Natural killer cell (primary cell): ENCODE results near the gene AADACL4. TPM values are rescaled to one million over a fixed set of nuclear protein-coding genes. Genes with fewer than 3 reads are reported as not detected.

ENCODE experiments used
- ATAC-seq, 3 donors: fragments of 150-1000 bp in 2 of 3; fragments of 200-7000 bp in 1 of 3; cut with Tn5 transposase; 1 replicate in 1 of 3; 2 replicates in 2 of 3; pipeline ENCODE4 v1.10.0; 2021; ENCODE audit warnings: mild to moderate bottlenecking in 2 of 3, moderate library complexity in 2 of 3
- DNase-seq, 2 donors: peaks; one replicate each; pipeline versions ENCODE4 v3.0.0 to v3.0.0-alpha.2; 2013 to 2021; ENCODE audit warnings: mixed read lengths in 1 of 2
- H3K27ac ChIP-seq: one replicate; pipeline ENCODE4 v1.5.1; 2013; ENCODE audit warnings: mild to moderate bottlenecking, low read length
- H3K27me3 ChIP-seq: one replicate; pipeline ENCODE4 v1.6.1; 2013; ENCODE audit warnings: low read length; ENCODE audit not compliant: control insufficient read depth, insufficient read depth
- H3K36me3 ChIP-seq: one replicate; pipeline ENCODE4 v1.6.1; 2013; ENCODE audit warnings: low read length; ENCODE audit not compliant: control insufficient read depth, insufficient read depth
- H3K4me1 ChIP-seq: one replicate; pipeline ENCODE4 v1.6.1; 2013; ENCODE audit warnings: low read length; ENCODE audit not compliant: control insufficient read depth, insufficient read depth
- H3K4me3 ChIP-seq: one replicate; pipeline ENCODE4 v1.5.1; 2013; ENCODE audit warnings: low read length
- H3K9me3 ChIP-seq: one replicate; pipeline ENCODE4 v1.6.1; 2013; ENCODE audit warnings: low read length; ENCODE audit not compliant: control insufficient read depth, insufficient read depth
- H3K27ac Mint-ChIP-seq, 2 donors: one replicate each; pipeline ENCODE4 v1.8.0; 2022; ENCODE audit warnings: mild to moderate bottlenecking in 2 of 2, mixed read lengths in 2 of 2, moderate library complexity in 1 of 2
- H3K27me3 Mint-ChIP-seq, 2 donors: one replicate each; pipeline ENCODE4 v1.8.0; 2022; ENCODE audit warnings: low read depth in 2 of 2, mixed read lengths in 2 of 2
- H3K36me3 Mint-ChIP-seq: one replicate; pipeline ENCODE4 v1.8.0; 2022; ENCODE audit warnings: mixed read lengths
- H3K4me1 Mint-ChIP-seq, 2 donors: one replicate each; pipeline ENCODE4 v1.8.0; 2022; ENCODE audit warnings: mixed read lengths in 2 of 2
- H3K4me3 Mint-ChIP-seq: one replicate; pipeline ENCODE4 v1.8.0; 2022; ENCODE audit warnings: mild to moderate bottlenecking, moderate library complexity, mixed read lengths
- H3K9me3 Mint-ChIP-seq, 2 donors: one replicate each; pipeline ENCODE4 v1.8.0; 2022; ENCODE audit warnings: mixed read lengths in 2 of 2
- WGBS: methylation state at CpG from one replicate; pipeline ENCODE4 v1.1.7; 2013; ENCODE audit warnings: missing lambda C conversion rate; ENCODE audit not compliant: insufficient coverage; 5-methylcytosine and 5-hydroxymethylcytosine counted together
- intact Hi-C: fragments of 100-400 bp; cut with micrococcal nuclease; formaldehyde crosslinking; loops from one replicate; pipeline ENCODE4 v1.14.2; 2022
- total RNA-seq, 4 donors: library from RNA; stranded (reverse); fragments of 120-200 nt in 1 of 4; gene quantifications; one replicate each; pipeline versions ENCODE4 v1.2.3 to v1.2.4, GENCODE V29; 2013 to 2022
- TF ChIP-seq, protein P1 (sequence below): fragments of 200-600 bp; IDR thresholded peaks from one replicate; pipeline ENCODE4 v1.8.0; 2022; ENCODE audit warnings: antibody characterized with exemption

Gene AADACL4
- total RNA-seq, 3 donors from 2014 or later (not counting 1 experiment from before 2014, with no cell fraction given) = not detected

- DNase-seq (no peak), ATAC-seq (no peak)
- Histone ChIP-seq H3K27me3 (peaks cover 6% of the 10 kb centered on the region), H3K36me3 (no peaks in the 10 kb centered on the region), H3K27ac (no peak overlapping the region), H3K4me1 (no peaks in the 10 kb centered on the region), H3K9me3 (peaks cover 10% of the 10 kb centered on the region), H3K4me3 (no peak overlapping the region)
- Mint-ChIP-seq H3K4me1 (no peaks in the 10 kb centered on the region), H3K9me3 (peaks cover 2 to 3% of the 10 kb centered on the region in 2 donors), H3K36me3 (no peaks in the 10 kb centered on the region), H3K4me3 (no peak overlapping the region), H3K27ac (no peak overlapping the region), H3K27me3 (peaks cover 17 to 28% of the 10 kb centered on the region in 2 donors)
- TF ChIP-seq, protein P1, sequence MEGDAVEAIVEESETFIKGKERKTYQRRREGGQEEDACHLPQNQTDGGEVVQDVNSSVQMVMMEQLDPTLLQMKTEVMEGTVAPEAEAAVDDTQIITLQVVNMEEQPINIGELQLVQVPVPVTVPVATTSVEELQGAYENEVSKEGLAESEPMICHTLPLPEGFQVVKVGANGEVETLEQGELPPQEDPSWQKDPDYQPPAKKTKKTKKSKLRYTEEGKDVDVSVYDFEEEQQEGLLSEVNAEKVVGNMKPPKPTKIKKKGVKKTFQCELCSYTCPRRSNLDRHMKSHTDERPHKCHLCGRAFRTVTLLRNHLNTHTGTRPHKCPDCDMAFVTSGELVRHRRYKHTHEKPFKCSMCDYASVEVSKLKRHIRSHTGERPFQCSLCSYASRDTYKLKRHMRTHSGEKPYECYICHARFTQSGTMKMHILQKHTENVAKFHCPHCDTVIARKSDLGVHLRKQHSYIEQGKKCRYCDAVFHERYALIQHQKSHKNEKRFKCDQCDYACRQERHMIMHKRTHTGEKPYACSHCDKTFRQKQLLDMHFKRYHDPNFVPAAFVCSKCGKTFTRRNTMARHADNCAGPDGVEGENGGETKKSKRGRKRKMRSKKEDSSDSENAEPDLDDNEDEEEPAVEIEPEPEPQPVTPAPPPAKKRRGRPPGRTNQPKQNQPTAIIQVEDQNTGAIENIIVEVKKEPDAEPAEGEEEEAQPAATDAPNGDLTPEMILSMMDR = no peak
- intact Hi-C loops = no loop called here
- 79% methylated on average over 5 of the region's 6 CpGs for WGBS
Observed at GRCh38 chr1:12703821-12704451, 60.1 kb downstream of the AADACL4 start.

DNA sequence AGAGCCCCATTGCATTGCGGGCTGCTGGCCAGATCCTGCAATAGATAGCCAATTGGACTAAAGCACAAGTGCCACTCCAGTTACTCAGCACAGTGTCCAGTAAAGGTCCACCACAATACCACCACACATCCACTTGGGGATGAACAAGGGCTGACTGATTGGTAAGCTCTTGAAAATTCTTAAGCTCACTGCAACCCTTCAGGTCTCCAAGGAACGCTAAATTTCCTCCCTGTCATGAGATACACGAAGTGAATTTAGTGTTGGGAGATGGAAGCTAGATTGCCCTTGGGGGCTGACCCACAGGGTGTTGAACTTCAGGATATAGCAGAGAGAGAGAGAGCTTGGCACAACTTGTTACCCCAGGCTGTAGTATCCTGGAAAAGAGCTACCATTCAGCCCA lies 62.2 kb downstream of the AADACL4 start:
- no peaks in the 10 kb centered on the region for H3K27me3 ChIP-seq
- peaks cover 10% of the 10 kb centered on the region for H3K9me3 ChIP-seq
- Mint-ChIP-seq H3K27ac (no peak overlapping the region), H3K27me3 (peaks cover 11 to 32% of the 10 kb centered on the region in 2 donors), H3K36me3 (no peaks in the 10 kb centered on the region), H3K9me3 (peaks cover 2 to 3% of the 10 kb centered on the region in 2 donors), H3K4me3 (no peak overlapping the region), H3K4me1 (no peaks in the 10 kb centered on the region)
- H3K4me1 ChIP-seq = no peaks in the 10 kb centered on the region
- no peak for DNase-seq
- no peak overlapping the region for H3K4me3 ChIP-seq
- intact Hi-C loops = no loop called here
- TF ChIP-seq, protein P1 = no peak
- H3K36me3 ChIP-seq = no peaks in the 10 kb centered on the region
- no peak for ATAC-seq
- no peak overlapping the region for H3K27ac ChIP-seq
- 87% methylated on average over 3 of the region's 3 CpGs for WGBS

GRCh38 chr1:12708396-12709090 lies 64.7 kb downstream of the AADACL4 start:
- intact Hi-C loops = no loop called here
- ATAC-seq (no peak), DNase-seq (no peak)
- Mint-ChIP-seq H3K27me3 (peaks cover 15 to 46% of the 10 kb centered on the region in 2 donors), H3K36me3 (no peaks in the 10 kb centered on the region), H3K4me1 (no peaks in the 10 kb centered on the region), H3K27ac (no peak overlapping the region), H3K4me3 (no peak overlapping the region), H3K9me3 (peaks cover 2 to 3% of the 10 kb centered on the region in 2 donors)
- TF ChIP-seq, protein P1 = no peak
- Histone ChIP-seq H3K9me3 (peaks cover 5% of the 10 kb centered on the region), H3K27me3 (no peaks in the 10 kb centered on the region), H3K27ac (no peak overlapping the region), H3K36me3 (no peaks in the 10 kb centered on the region), H3K4me3 (no peak overlapping the region), H3K4me1 (no peaks in the 10 kb centered on the region)
- 75% methylated on average over 4 of the region's 4 CpGs for WGBS
